Ectodermal cell (in vitro differentiated cells): ENCODE results near the gene KLHL40.

Source experiments
- H3K27ac ChIP-seq: 2 replicates; pipeline ENCODE4 v1.7.0; 2013; ENCODE audit warnings: mild to moderate bottlenecking, low read depth, low read length; ENCODE audit not compliant: insufficient read depth, poor library complexity, severe bottlenecking
- H3K27me3 ChIP-seq: 2 replicates; pipeline ENCODE4 v1.7.0; 2013; ENCODE audit warnings: mild to moderate bottlenecking, low read length; ENCODE audit not compliant: insufficient read depth, control insufficient read depth, poor library complexity, severe bottlenecking
- H3K36me3 ChIP-seq: one replicate; pipeline ENCODE4 v1.7.0; 2013; ENCODE audit warnings: low read length; ENCODE audit not compliant: control insufficient read depth, insufficient read depth
- H3K4me1 ChIP-seq: one replicate; pipeline ENCODE4 v1.7.0; 2013; ENCODE audit warnings: low read length; ENCODE audit not compliant: control insufficient read depth, insufficient read depth
- H3K4me3 ChIP-seq: 2 replicates; pipeline ENCODE4 v1.7.0; 2013; ENCODE audit warnings: low read depth, low read length, control low read depth; ENCODE audit not compliant: insufficient read depth
- H3K9me3 ChIP-seq: 2 replicates; pipeline ENCODE4 v1.7.0; 2013; ENCODE audit warnings: mild to moderate bottlenecking, low read length, moderate library complexity; ENCODE audit not compliant: control insufficient read depth
- WGBS, 2 experiments: methylation state at CpG; one replicate each; pipeline ENCODE4 v1.1.7; 2013; ENCODE audit warnings: missing lambda C conversion rate in 2 of 2; 5-methylcytosine and 5-hydroxymethylcytosine counted together

Gene KLHL40

DNA sequence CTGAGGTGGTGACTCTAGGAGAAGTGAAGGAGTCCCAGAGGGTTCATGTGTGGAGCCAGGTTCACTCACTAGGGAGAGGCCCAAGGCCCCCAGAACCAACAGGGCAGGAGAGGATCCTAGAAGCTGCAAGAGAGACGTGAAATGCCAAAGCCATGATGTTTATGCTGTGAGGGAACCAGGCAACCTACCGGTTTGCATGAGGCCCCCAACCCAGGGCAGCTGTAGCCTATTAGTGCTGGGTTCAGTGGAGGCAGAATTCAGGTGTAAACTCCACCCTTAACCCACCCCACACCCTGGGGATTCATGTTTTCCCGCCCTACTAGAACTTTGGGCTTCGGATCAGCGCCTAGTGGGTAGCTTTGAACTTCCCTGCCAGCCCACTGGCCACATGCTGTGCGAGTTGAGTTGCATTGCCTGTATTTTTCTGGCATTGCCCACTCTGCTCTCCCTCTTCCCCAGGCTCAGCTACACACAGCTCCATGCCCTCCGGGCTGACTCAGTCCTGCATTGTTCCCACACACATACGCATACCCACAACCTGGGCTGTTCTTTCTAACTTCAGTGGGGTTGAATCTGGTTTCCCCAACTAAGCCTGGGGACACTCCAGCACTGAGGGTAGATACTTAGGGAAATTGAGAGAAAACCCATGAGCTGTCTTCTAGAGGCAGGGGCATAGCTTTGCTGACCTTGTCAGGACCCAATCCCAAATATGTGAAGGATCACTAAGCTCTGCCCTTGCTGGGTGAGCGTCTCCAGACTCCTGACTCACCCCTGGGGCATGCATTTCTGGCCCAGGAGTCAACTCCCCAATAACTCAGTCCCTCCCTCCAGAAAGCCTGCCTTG is 33.9 kb upstream of the KLHL40 start:
- Histone ChIP-seq H3K4me3 (no peak overlapping the region), H3K27ac (no peak overlapping the region), H3K27me3 (no peaks in the 10 kb centered on the region), H3K9me3 (no peaks in the 10 kb centered on the region), H3K4me1 (peaks cover 29% of the 10 kb centered on the region), H3K36me3 (peaks cover 14% of the 10 kb centered on the region)
- WGBS, 2 experiments = 61 to 64% methylated on average over 9 of the region's 9 CpGs

DNA sequence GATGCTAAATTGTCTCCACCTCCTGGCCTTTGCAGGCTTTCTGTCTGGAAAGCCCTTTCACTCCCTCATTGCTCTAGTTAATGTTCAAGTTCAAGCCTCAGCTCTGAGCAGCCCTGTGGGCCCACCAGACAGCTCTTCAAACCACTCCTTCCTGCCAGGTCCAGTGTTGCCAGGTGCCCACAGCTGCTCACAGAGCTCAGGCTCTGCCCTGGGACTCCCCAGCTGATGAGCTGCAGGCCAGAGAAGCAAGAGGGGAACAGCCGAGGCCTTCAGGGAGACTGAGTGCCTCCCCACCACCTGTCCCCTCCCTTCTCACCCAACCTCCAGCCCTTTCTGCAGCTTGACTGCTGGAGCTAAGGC is 33.1 kb upstream of the KLHL40 start:
- Histone ChIP-seq H3K27me3 (no peaks in the 10 kb centered on the region), H3K36me3 (peaks cover 9% of the 10 kb centered on the region), H3K4me1 (peaks cover 24% of the 10 kb centered on the region), H3K9me3 (no peaks in the 10 kb centered on the region), H3K27ac (no peak overlapping the region), H3K4me3 (no peak overlapping the region)
- WGBS, 2 experiments = 84 to 89% methylated on average over 1 of the region's 1 CpG

DNA sequence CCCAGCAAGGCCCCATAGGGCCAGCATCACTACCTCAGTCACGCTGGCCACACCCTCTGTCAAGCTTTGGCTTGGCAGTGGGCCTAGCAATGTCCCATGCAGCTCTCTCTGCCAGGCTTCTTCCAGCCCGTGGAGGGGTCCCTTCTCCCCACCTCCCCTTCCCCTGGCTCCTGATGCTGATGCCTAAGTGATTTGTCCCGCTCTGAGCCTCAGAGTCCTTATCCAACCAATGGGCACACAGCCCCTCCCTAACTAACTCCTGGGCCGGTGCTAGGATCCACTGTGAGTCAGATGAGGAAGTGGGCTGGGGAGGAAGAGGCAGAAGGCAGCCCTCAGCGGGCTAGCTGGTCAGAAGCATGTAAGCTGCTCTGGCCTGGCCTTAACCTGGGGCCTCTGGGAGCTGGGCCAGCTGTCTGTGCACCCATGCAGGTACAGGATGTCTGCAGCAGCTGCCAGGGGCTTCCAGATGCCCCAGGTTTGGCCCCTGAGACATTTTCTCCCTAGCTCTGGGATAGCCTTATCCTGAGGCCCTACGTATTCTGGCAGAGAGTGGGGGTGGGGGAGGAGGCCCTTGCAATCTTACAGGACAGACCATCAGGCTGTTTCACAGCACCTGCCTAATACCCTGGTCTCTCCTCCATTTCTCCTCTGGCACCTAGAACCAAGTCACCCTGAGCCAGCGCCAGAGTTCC is 32.6 kb upstream of the KLHL40 start:
- Histone ChIP-seq H3K27ac (no peak overlapping the region), H3K36me3 (peaks cover 5% of the 10 kb centered on the region), H3K9me3 (no peaks in the 10 kb centered on the region), H3K4me1 (peaks cover 22% of the 10 kb centered on the region), H3K4me3 (peak overlapping the region; percentile 62), H3K27me3 (no peaks in the 10 kb centered on the region)
- 57 to 60% methylated on average over 7 of the region's 7 CpGs for WGBS, 2 experiments

DNA sequence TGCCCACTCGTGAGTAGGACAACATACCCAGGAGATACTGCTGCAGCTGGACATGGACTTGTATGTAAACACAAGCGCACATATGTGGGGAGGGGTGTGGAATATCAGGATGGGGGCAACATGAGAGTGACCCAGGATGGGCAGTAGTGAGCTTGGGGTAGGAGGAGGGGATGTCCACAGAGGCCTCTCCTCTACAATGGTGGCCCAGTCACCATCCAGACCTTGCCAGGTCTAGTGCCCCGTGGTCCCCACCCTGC is 32.1 kb upstream of the KLHL40 start:
- WGBS, 2 experiments = 84 to 87% methylated on average over 3 of the region's 3 CpGs
- H3K27me3 ChIP-seq = no peaks in the 10 kb centered on the region
- H3K9me3 ChIP-seq = no peaks in the 10 kb centered on the region
- no peak overlapping the region for H3K27ac ChIP-seq
- peaks cover 22% of the 10 kb centered on the region for H3K4me1 ChIP-seq
- H3K36me3 ChIP-seq = peaks cover under 1% of the 10 kb centered on the region
- H3K4me3 ChIP-seq = peak overlapping the region; percentile 62

DNA sequence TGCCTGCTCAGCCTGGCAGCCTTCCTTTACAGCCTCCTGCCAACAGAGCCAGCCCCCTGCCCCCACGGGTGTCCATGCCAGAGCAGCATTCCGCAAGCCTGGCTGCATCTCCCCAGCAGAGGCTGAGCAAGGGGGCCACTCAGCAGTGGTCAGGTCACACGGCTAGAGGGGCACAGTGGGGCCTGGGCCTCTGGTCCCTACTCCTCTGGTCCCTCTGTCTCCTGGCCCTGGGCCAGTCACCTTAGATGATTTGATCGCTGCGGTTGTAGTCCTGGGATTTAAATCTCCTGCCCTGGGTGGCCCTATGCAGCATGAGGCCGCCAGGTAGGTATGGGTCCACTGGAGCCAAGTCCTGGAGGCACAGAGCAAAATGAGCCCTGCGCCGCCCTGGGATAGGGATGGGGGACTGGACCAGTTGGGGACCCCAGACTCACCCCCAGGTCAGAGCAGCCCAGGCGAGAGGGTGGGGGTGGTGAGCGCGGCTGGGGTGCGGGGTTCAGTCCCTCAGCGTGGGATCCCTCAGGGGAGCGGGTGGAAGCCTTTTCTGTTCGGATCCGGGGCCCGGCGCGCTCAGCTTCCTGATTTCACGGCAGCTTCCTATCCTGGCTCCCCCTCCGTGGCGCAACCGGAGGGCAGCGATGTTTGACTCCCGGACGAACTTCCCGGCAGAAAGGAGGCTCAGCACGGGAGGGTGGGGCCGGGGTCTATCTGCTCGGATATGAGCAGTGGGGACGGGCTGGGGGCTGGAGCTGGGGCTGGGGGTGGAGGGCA is 31.6 kb upstream of the KLHL40 start, which contains the start of gene ZBTB47:
TSS of gene ZBTB47 (plus strand) at position 138 of the 771 bp plus-strand sequence. CDS start 4,659 bp downstream, outside the sequence.
- Histone ChIP-seq H3K36me3 (no peaks in the 10 kb centered on the region), H3K4me1 (peaks cover 22% of the 10 kb centered on the region), H3K4me3 (peak within 1 kb of the TSS; percentile 62), H3K27ac (peak within 1 kb of the TSS; percentile 58), H3K27me3 (no peaks in the 10 kb centered on the region), H3K9me3 (no peaks in the 10 kb centered on the region)
- 15% methylated on average over 31 of the region's 31 CpGs for WGBS, 2 experiments

DNA sequence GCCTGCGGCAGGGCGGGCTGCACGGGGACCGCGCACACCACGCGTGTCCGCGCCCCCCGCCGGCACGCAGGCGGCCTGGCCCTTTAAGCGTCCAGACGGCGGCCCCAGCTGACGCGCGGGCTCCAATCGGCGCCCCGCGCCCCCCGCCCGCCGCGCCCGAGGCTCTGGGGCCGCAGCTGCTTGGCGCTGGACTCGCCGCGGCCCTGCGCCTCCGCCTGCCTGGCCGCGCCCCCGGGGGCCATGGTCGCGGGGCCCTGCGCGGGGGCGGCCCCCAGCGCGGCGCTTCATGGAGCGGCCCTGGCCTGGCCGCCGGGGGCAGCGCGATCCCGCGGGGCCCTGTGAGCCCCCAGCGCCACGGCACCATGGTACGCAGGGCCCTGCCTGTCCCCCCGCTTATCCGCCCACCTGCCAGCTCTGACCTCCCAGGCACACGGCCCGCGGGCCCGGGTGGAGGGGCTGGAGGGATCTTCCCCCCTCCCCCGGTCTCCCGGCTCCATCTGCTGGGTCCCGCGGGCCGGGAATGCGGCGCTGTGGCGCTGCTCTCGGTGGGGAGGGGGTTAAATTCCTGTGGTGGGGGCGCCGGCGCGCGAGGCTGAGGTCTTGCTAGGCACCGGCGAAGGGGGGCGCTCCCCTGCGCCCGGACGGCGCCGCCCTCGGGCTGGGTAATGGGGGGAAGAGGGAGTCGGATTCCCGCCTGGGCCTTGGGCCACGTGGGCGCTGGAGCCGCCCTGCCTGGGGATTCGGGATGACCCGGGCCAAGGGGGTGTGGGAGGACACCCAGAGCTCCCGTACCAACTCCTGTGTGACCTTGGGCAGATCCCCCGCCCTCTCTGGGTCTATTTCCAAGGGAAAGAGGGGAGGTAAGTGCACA is 30.8 kb upstream of the KLHL40 start:
- Histone ChIP-seq H3K4me3 (peak overlapping the region; percentile 62), H3K27me3 (no peaks in the 10 kb centered on the region), H3K27ac (peak overlapping the region; percentile 58), H3K4me1 (peaks cover 22% of the 10 kb centered on the region), H3K9me3 (no peaks in the 10 kb centered on the region), H3K36me3 (no peaks in the 10 kb centered on the region)
- WGBS, 2 experiments = 0 to 1% methylated on average over 94 of the region's 94 CpGs

DNA sequence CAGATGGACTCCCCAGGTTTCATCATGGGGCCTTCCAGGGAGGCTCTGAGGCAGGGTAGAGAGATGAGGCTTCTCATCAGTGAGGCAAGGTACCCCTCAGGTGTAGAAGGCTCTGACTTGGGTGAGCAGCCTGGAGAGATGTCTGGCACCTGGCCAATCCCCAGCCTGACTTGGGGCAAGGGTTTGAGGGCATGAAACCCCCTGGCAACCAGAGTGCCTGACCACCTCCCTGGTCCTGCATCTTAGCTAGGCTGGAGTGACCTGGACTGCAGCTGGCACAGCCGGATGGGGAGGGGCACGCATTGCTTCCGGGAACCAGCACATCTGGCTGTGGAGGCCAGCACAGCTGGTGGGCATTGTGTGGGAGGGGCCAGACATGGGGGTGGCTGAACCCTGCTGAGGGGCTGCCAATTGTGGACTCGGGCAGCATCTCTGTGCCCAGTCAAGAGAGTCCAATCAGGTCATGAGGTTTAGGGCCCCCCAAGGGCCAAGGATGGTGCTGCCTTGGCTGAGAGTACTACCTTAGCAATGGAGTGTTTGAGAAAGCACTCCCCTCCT is 29.9 kb upstream of the KLHL40 start:
- no peaks in the 10 kb centered on the region for H3K9me3 ChIP-seq
- H3K36me3 ChIP-seq = no peaks in the 10 kb centered on the region
- 48 to 55% methylated on average over 4 of the region's 4 CpGs for WGBS, 2 experiments
- H3K4me1 ChIP-seq = peaks cover 22% of the 10 kb centered on the region
- H3K27ac ChIP-seq = no peak overlapping the region
- H3K4me3 ChIP-seq = peak overlapping the region; percentile 62
- H3K27me3 ChIP-seq = no peaks in the 10 kb centered on the region

DNA sequence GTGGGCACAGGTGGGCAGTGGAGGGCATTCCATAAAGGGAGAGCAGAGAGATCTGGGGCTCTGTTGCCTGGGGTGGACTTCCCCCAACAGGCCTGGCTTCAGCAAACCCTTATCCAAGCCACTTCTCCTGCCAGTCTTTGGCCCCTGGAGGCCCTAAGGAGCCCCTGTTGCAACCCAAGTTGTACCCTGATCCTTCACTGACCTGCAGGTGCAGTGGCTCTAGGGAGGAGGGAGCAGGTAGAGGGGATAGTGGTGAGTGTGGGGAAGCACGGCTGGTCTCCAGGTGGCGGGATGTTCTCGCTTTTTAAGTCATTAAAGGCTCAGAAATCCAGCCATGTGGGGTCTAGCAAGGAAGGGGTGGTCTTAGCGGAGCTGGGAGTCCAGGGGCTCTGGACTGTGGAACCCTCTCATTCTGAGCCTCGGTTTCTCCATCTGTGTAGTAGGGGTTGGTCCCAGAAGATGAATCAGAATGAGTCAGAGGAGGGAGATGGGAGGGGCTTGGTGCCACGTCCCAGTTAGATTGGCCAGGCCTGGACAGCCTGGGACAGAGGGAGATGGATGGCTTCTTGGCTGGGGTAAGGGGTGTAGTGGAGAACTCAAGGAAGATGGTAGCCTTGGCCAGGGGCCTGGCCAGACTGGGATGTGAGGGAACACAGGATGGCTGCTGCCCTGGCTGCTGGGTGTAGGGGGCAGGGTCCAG is 29.2 kb upstream of the KLHL40 start:
- no peak overlapping the region for H3K27ac ChIP-seq
- H3K36me3 ChIP-seq = no peaks in the 10 kb centered on the region
- no peak overlapping the region for H3K4me3 ChIP-seq
- H3K9me3 ChIP-seq = no peaks in the 10 kb centered on the region
- H3K4me1 ChIP-seq = peaks cover 22% of the 10 kb centered on the region
- WGBS, 2 experiments = 90% methylated on average over 6 of the region's 6 CpGs
- H3K27me3 ChIP-seq = no peaks in the 10 kb centered on the region
